Tibial nerve (tissue), 3 donors: ENCODE measurements around the gene MRGPRD.

ENCODE experiments used
- POLR2A ChIP-seq, 2 donors: fragments of 450-650 bp; IDR thresholded peaks; one replicate each; pipeline ENCODE4 v1.6.1; 2017; ENCODE audit warnings: antibody characterized with exemption in 2 of 2, mild to moderate bottlenecking in 2 of 2, moderate library complexity in 2 of 2
- TF ChIP-seq, protein P1 (sequence below), 5 experiments: fragments of 200-600 bp in 3 of 5; fragments of 450-650 bp in 2 of 5; sonication (generic) in 3 of 5; IDR thresholded peaks; one replicate each; pipeline ENCODE4 v1.5.1; 2016 to 2019; ENCODE audit warnings: antibody characterized with exemption in 5 of 5, mild to moderate bottlenecking in 3 of 5, moderate library complexity in 2 of 5

DNA sequence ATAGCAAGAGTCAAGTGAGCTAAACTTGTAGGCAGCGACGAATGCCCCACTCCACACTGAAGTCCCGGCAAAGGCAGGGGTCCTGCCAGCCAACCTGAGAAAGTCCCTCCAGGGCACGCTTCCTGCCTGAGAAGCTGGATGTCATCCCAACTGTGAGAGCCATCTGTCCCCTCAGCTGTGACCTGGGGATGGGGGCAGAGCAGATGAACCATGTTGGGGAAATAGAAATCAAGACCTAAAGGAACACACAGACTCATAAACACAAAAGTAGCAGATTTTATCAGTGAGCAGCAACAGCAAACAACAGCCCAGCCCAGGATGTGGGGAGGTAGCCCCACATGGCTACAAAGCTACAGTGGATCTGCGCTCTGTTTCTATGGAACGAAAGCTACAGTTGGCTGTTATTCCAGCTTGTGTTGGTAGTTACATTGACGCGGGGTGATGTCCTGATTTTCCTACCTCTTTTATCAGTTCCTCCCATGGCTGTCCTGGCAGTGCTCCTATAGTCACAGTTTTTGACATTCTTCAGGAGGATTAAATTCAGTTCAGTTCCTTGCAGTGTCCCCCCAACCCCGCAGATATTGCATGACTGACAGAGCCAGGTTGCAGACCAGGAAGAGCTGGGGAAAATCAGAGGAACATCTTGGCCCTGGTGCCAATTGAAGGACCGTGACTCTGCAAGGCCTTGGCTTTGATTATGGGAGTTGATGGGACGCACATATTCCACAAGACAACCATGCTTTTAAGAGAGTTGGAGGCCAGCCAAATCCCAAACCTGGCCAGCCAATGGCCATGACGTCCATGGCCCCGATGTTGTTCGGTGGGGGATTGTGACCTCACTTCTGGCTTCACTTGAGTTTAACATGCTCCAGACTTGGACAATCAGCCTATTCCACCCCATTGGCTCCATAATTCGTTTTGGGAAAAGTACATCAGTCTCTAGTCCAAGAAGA is 14.6 kb downstream of the MRGPRD start:
- TF ChIP-seq, protein P1, sequence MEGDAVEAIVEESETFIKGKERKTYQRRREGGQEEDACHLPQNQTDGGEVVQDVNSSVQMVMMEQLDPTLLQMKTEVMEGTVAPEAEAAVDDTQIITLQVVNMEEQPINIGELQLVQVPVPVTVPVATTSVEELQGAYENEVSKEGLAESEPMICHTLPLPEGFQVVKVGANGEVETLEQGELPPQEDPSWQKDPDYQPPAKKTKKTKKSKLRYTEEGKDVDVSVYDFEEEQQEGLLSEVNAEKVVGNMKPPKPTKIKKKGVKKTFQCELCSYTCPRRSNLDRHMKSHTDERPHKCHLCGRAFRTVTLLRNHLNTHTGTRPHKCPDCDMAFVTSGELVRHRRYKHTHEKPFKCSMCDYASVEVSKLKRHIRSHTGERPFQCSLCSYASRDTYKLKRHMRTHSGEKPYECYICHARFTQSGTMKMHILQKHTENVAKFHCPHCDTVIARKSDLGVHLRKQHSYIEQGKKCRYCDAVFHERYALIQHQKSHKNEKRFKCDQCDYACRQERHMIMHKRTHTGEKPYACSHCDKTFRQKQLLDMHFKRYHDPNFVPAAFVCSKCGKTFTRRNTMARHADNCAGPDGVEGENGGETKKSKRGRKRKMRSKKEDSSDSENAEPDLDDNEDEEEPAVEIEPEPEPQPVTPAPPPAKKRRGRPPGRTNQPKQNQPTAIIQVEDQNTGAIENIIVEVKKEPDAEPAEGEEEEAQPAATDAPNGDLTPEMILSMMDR (IDR thresholded peaks at IDR 0.05): no peak
- TF ChIP-seq POLR2A (IDR thresholded peaks at IDR 0.05): no peak
